Measurements from ENCODE around the gene SHROOM3.

The SHROOM3 gene

GRCh38 chr4:76748649-76749048, 313.6 kb downstream of the SHROOM3 start:
- no peak for DNase-seq (ENCODE audit: low read depth in 2 of 2)

DNA sequence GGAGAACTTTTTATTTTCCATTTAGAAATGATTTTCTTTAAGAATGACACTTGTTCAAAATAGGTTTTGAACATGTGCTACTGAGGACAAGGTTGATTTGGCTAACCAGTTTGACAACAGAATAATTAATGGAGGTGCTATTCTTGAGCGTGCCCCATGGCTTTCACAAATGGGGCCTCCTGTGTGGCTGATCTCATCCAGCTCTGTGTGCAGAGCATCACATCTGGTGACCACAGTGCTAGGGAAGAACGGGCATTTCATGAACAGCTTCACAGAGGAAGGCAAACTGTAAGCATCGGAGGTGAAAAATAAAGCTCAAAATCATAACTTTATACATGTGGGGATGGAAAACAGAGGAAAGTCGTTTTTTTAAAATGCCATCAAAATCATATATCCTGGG, 314.3 kb downstream of the SHROOM3 start:
- DNase-seq (ENCODE audit: low read depth in 2 of 2): no peak

DNA sequence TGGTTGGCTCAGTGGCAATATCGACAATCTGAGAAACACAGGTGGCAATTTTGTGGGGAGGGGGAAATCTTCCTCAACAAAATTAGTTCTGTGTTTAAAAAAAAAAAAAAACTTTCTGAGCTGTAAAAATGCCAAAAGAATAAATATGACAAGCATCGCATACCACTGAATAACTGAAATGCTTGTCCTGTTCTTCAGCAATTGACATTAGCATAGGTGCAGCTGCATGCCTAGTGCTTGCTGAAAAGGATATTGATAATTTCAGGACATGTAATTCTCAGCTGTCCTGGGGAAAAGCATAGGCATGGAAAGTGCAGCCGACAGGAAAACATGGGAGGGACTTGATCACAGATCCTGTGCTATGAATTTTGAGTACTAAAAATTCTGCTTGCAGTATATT, 315.7 kb downstream of the SHROOM3 start:
- no peak for DNase-seq (ENCODE audit: low read depth in 2 of 2)

DNA sequence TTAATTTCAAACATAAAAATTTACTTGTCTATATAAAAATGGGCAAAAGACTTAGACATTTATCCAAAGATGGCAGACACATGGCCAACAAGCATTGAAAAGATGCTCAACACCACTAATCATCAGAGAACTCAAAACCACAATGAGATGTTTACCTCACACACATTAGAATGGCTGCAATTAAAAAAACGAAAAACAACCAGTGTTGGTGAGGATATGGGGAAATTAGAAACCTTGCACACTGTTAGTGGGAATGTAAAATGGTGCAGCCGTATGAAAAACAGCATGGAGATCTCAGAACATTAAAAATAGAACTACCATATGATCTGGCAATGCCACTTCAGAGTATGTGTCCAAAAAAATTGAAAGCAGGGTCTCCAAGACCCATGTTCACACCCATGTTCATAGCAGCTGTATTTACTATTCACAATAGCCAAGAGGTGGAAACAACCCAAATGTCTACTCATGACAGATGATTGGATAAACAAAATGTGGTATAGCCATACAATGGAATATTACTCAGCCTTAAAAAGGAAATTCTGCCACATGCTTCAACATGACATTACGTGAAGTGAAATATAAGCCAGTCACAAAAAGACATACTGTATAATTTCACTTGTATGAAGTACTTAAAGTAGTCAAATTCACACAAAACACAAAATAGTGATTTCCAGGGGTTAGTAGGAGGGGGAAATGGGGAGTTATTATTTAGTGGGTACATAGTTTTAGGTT, 316.7 kb downstream of the SHROOM3 start:
- no peak for DNase-seq (ENCODE audit: low read depth in 2 of 2)

- peak; percentile 96 to 97 for DNase-seq (ENCODE audit: low read depth in 2 of 2)
Observed at GRCh38 chr4:76752861-76753501, 318.0 kb downstream of the SHROOM3 start.

DNA sequence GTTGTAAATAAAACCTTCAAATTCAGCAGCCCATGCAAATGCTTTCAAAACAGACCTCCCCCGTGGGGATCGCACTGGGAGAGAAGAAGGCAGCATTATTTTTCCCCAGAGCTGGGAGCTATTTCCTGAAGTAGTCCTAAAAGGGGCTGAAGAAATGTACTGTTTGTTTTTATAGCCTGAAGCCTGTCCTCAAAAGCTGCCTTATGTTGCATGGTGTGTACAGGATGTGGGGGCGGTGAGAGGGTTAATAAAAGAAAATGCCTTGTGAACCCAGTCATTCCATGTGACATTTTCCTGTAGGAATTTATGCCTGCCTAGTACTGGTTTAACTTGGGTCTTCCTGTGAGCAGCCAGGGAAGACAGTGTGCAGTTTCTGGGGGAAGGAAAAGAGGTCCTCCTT, 318.8 kb downstream of the SHROOM3 start:
- peak; percentile 89 to 90 for DNase-seq (ENCODE audit: low read depth in 2 of 2)

DNA sequence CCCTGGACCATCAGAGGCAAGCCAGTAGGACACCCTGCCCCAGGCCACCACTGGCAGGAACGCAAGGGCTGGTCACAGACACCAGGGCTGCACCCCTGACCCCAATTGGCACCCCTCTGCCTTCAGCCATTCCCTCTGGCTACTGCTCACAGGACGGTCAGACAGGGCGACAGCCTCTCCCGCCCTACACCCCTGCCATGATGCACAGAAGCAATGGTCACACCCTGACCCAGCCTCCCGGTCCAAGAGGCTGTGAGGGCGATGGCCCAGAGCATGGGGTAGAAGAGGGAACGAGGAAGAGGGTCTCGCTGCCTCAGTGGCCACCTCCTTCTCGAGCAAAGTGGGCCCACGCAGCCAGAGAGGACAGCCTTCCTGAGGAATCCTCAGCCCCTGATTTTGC, 319.4 kb downstream of the SHROOM3 start:
- DNase-seq (ENCODE audit: low read depth in 2 of 2): no peak

DNA sequence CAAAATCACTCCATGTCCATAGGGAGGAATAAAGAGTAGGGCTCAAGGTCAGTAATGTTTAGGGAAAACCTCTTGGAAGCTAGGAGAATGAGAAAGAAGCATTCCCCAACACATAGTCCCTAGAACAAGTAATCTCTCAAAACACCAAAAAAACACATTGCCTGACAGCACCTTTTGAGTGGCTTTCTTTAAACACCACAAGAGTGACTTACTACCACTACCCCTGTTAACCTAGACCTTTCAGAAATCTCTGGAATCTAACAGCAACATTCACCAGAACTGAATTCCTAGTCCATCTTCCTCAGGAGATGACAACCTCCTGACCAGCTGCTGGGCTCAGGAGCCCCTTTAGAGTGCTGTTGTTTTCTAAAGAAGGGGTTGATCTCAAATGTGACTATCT, 320.7 kb downstream of the SHROOM3 start:
- DNase-seq (ENCODE audit: low read depth in 2 of 2): no peak

- no peak for DNase-seq (ENCODE audit: low read depth in 2 of 2)
Observed at GRCh38 chr4:76756416-76756815, 321.4 kb downstream of the SHROOM3 start.

DNA sequence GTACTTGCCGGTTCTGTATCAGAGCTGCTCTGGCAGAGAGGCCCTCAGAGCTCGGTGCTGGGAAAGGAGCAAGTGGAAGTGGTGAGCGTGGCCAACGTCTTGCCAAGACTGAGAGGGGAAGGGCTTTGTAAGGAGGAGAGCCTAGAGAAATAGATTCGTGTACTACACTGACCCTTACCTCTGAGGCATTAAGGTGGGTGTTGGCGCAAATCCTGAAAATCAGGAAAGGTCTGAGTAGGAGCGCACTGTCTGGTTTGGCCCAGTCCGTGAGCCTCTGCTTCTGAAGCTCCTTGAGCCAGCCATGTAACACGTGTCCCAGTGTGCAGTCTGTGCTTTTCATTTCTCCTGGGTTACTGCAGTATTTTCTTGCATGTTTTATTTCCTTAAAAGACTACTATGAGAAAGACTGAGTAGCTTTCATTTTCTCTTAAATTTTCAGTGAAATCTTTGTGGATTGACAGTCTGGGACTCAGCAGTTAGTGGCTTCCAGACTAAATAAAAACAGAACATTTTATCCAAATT, 322.4 kb downstream of the SHROOM3 start:
- DNase-seq (ENCODE audit: low read depth in 2 of 2): no peak

DNA sequence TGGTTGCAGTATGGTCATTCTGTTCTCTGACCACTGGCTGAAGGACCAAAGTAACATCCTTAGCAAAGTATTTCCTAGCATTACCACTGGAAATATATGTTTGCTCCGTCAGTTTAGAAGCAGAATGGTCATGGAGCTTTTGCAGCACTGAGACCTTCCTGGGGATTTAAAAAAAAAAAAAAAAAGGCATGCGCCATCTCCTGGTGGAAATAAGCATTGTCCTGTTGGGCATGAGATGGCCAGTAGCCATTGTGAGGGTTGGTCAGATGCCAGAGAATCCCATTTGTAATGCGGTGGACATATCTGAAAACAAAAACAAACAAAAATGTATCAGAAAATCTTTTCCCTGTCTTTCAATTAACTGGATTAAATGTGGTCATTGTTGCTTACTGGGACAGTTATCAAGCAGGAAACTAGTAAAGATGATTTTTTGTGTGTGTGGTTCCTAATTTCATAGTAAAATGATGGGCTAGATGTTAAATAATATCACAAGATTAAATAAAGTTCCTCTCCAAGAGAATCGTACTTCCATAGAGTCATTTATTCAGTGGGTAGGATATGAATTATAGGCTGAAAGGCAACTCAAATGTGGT, 323.4 kb downstream of the SHROOM3 start:
- no peak for DNase-seq (ENCODE audit: low read depth in 2 of 2)

DNA sequence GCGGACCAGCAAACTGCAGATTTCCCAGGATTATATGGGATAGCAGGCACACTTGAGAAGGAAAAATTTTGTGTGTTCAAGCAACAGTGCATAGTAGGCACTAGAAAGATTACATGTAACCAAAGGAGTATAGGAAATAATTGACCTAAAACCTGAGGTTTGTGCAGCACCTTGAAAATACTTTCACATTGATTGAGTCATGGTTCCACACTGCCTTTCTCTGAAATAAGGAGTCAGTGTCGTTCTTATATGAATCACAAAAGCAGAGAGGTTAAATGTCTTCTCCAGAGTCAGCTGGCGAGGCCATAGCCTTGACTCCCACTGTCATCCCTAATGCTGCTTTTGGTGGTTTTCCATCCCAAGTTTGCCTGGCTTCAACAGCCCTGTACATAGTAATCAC, 324.0 kb downstream of the SHROOM3 start:
- no peak for DNase-seq (ENCODE audit: low read depth in 2 of 2)

DNA sequence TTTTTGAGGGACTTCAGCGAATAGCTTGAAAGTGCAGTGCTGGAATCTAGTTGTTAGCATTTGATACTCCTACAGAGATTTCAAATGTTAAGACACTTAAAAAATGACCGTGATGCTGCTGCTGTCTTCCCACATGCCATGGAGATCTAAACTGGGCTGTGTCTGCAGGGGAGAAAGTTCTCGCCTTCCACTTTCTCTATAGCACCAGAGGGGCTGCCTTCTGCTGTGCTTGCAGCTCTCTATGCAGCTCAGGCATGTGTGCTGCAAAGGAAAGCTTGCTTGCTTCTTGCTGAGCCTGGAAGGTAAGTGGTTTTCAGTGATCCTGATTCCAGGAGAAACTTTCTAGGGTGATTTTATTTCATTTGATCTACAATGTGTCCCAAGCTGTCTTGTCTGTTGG, 325.2 kb downstream of the SHROOM3 start:
- no peak for DNase-seq (ENCODE audit: low read depth in 2 of 2)

GRCh38 chr4:76762137-76763130, 327.4 kb downstream of the SHROOM3 start:
- DNase-seq (ENCODE audit: low read depth in 2 of 2): no peak

- DNase-seq (ENCODE audit: low read depth in 2 of 2): peak; percentile 65 to 70
Observed at GRCh38 chr4:76764251-76764650, 329.2 kb downstream of the SHROOM3 start.

GRCh38 chr4:76765473-76766183, 330.6 kb downstream of the SHROOM3 start:
- DNase-seq (ENCODE audit: low read depth in 2 of 2): peak; percentile 82 to 87

DNA sequence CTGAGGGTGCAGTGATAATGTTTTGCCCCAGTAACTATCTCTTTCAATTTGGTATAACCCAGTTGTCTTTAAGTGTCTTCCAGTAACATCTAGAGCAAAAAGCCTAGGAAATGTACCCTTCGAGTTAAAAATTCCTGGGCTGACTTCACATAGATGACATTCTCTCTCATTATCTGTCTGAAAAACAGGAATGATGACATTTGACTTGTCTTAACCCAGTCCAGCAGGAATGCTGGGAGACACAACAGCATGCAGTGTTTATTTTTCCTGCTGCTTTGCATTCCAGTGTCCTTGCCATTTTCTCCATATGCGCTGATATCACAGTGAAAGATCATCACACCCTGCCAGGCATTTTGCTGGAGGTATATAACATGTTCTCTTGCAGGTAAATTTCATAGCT, 333.0 kb downstream of the SHROOM3 start:
- DNase-seq (ENCODE audit: low read depth in 2 of 2): no peak

- DNase-seq (ENCODE audit: low read depth in 2 of 2): peak; percentile 59 to 69
Observed at GRCh38 chr4:76772498-76773106, 337.6 kb downstream of the SHROOM3 start.

DNA sequence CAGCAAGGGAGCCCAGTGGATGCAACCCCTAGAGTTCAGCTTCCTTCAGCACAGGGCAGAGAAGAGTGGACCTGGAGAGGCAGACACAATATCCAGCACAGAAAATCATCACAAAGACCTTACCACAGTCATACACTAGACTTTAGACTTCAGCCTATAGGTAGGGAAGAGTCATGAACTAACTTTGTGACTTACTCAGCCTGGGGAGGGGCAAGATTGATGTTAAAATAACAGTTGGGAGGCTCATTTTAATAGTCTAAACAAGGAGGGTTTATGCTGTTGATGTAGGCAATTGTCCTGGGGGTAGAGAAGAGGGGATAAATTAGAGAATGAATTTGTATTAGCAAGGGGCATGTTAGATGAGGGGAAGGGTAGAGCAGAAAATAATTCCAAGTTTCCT, 338.7 kb downstream of the SHROOM3 start:
- no peak for DNase-seq (ENCODE audit: low read depth in 2 of 2)

- no peak for DNase-seq (ENCODE audit: low read depth in 2 of 2)
Observed at GRCh38 chr4:76779740-76780459, 344.9 kb downstream of the SHROOM3 start.
